GM21737 (cell line): ENCODE results near the gene UBE2U.

Source experiments
- ATAC-seq: cut with Tn5 transposase; IDR thresholded peaks from one replicate; pipeline ENCODE4 v1.9.1; 2021; ENCODE audit warnings: mild to moderate bottlenecking, moderate library complexity; ENCODE audit not compliant: unreplicated experiment

UBE2U gene

GRCh38 chr1:64290420-64290819, 87.0 kb downstream of the UBE2U start:
- ATAC-seq, result no peak

DNA sequence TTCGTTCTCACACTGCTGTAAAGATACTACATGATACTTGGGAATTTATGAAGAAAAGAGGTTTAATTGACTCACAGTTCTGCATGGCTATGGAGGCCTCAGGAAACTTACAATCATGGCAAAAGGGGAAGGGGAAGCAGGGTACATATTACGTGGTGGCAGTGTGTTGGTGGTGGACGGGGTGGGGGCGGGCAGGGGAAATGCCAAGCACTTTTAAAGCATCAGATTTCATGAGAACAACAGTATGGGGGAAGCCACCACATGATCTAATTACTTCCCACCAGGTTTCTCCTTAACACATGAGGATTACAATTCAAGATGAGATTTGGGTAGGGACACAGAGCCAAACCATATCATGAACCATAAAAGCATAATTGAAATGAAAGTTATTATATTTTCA, 88.5 kb downstream of the UBE2U start:
- ATAC-seq, result no peak

GRCh38 chr1:64292399-64292798, 89.0 kb downstream of the UBE2U start:
- no peak for ATAC-seq

DNA sequence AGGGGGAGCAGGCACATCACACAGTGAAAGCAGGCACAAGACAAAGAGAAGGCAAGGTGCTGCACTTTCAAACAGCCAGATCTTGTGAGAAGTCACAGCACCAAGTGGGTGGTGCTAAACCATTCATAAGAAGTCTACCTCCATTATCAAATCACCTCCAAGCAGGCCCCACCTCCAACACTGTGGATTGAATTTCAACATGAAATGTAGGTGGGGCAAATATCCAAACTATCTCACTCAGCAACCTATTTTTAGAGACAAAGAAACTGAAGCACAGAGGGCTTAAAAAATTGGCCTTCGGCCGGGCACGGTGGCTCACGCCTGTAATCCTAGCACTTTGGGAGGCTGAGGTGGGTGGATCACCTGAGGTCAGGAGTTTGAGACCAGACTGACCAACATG, 90.4 kb downstream of the UBE2U start:
- ATAC-seq, result no peak

DNA sequence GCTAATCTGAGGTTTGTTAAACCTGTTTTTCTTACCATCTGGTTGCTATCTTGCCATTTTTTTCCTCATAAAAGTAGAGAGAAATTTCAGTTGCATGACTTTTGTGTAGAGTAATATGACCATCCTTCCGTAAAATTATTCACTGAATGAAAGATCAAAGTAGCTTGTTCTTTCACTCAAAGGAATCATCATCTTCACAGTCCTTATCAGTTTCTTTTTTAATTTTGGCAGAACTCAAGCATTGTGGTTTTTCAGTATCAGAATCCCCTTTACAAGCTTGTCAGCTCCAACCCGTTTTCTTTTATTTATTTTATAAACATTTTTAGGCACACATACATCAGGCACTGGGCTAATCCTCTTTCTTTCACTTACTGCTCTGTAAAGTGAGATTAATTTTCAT, 91.7 kb downstream of the UBE2U start:
- no peak for ATAC-seq

- ATAC-seq, result no peak
These were observed 92.1 kb downstream of the UBE2U start for GRCh38 chr1:64295561-64295960.

DNA sequence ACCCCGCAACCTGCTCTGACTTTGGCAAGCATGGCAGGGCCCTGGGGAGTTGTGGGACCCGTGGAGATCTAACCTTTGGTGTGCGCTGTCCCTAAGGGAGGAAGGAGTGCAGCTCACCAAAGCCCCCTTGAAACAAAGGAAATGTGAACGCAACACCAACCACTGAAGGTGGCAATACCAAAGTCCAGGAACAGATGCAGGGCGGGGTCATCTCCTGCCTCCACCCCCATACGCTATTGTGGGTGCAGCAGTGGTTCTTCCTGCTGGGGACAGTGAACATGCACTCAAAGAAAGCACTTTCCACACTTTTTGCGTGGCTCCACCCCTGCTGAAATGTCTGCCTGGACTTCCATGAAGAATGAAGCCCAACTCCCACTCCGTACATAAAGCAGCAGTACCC, 93.0 kb downstream of the UBE2U start:
- no peak for ATAC-seq

GRCh38 chr1:64302194-64302593, 98.8 kb downstream of the UBE2U start:
- ATAC-seq, result no peak

DNA sequence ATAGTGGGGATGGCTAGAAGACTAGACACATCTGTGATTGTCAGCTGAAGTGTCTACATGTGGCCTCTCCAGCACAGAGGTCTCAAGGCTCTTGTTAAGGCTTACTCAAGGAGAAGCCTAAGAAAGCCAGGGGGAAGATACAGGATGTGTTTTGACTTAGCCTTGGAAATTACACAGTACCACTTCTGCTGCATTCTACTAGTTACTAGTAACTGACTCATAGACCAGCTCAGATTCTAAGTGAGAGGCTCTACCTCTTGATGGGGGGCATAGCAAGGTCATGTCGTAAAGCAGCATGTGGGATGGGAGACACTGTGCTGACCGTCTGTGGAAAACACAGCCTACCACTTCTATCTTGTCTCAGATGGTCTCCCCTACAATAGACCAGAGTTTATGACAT, 99.5 kb downstream of the UBE2U start:
- ATAC-seq, result no peak

DNA sequence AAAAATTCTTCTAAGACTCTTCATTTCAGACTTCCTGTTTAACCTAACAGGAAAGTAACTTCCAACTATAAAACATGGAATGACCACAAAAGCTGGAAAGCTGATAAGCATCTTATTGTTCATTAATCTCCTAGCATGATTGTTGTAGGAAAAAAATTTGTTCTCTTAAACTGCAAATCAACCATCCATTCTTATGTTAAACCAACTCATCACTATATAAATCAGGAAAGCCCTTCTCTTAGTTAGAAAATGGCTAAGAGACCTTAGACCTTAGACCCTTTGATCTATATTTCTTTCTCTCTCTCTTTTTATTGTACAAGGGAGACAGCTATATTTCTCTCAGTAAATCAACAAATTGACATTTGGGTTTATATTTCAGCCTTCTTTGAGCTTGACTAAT, 101.4 kb downstream of the UBE2U start:
- no peak for ATAC-seq

GRCh38 chr1:64308866-64309265, 105.4 kb downstream of the UBE2U start:
- no peak for ATAC-seq

- ATAC-seq, result no peak
These were observed 106.0 kb downstream of the UBE2U start for GRCh38 chr1:64309431-64309831.

GRCh38 chr1:64310760-64311159, 107.3 kb downstream of the UBE2U start:
- ATAC-seq, result no peak

GRCh38 chr1:64312431-64312830, 109.0 kb downstream of the UBE2U start:
- ATAC-seq, result no peak

GRCh38 chr1:64315402-64315801, 112.0 kb downstream of the UBE2U start:
- no peak for ATAC-seq
